Spleen (tissue), 7 donors: ENCODE data around the gene PRAMEF18.
"Not testable (repeated sequence)": the region's sequence is repeated elsewhere in the genome, so short reads cannot be mapped to it uniquely, and the experiment has no call there.

ENCODE experiments used
- CTCF ChIP-seq, 11 experiments: fragments of 200-600 bp in 7 of 11; fragments of 450-650 bp in 4 of 11; sonication (generic) in 4 of 11; IDR thresholded peaks in 8 of 11; conservative IDR thresholded peaks in 3 of 11; 1 replicate in 7 of 11; 2 replicates in 4 of 11; pipeline versions ENCODE4 v1.4.0 to v1.8.0; 2016 to 2021; ENCODE audit warnings: antibody characterized with exemption in 11 of 11, inconsistent platforms in 4 of 11, mild to moderate bottlenecking in 1 of 11
- POLR2AphosphoS5 ChIP-seq, 3 donors: sonication (generic); formaldehyde crosslinking; IDR thresholded peaks; one replicate each; pipeline ENCODE4 v1.5.1; 2017; ENCODE audit warnings: antibody characterized with exemption in 3 of 3
- donor health status: DM: no; HTN: no; CAD: no; lungs with moderate emphysema.
- donor health status: DM: no; HTN: no; CAD: no.
- donor health status: DM: no; HTN: no; CAD: no.

GRCh38 chr1:13225675-13226204 lies at the start of gene PRAMEF18:
- TF ChIP-seq CTCF (IDR thresholded peaks at IDR 0.05 in 8 of 11, conservative IDR thresholded peaks at IDR 0.05 in 3 of 11); POLR2AphosphoS5 (IDR thresholded peaks at IDR 0.05): not testable (repeated sequence)
